H1 (cell line): ENCODE results near the gene ATF7IP2. TPM values are rescaled to one million over a fixed set of nuclear protein-coding genes. Genes with fewer than 3 reads are reported as not detected.

Source experiments
- CTCF ChIA-PET: fragments of 300-600 bp; sonication (Branson Sonifier 250); formaldehyde crosslinking; loops from one replicate; lab custom pipeline; 2021; ENCODE audit not compliant: partially characterized antibody; lab: Charles Lee
- POLR2A ChIA-PET: fragments of 300-600 bp; sonication (Branson Sonifier 250); formaldehyde crosslinking; loops from one replicate; lab custom pipeline; 2021; ENCODE audit warnings: inconsistent platforms; ENCODE audit not compliant: partially characterized antibody; lab: Charles Lee
- DNase-seq, 2 experiments: peaks; one replicate each; pipeline versions ENCODE4 v3.0.0 to v3.0.0-alpha.2; 2010 to 2022; ENCODE audit warnings: low spot score in 2 of 2, low read depth in 1 of 2, mixed read lengths in 1 of 2
- FAIRE-seq: peaks from 2 replicates; lab custom pipeline; 2011; peaks lifted over from hg19 to GRCh38; lab: Jason Lieb, UNC
- H2AFZ ChIP-seq: 2 replicates; pipeline ENCODE4 v1.8.1; 2012; ENCODE audit warnings: low read length, inconsistent platforms
- H2AK5ac ChIP-seq: 2 replicates; pipeline ENCODE4 v1.6.1; 2013; ENCODE audit warnings: low read depth, low read length
- H2BK120ac ChIP-seq: replicated peaks from 2 replicates; pipeline ENCODE3; 2013; ENCODE audit warnings: low read depth, low read length, inconsistent platforms
- H2BK12ac ChIP-seq: 2 replicates; pipeline ENCODE4 v1.6.1; 2013; ENCODE audit warnings: low read depth, low read length
- H2BK15ac ChIP-seq: 2 replicates; pipeline ENCODE4 v1.6.1; 2013; ENCODE audit warnings: low read length
- H2BK20ac ChIP-seq: 2 replicates; pipeline ENCODE4 v1.6.1; 2013; ENCODE audit warnings: low read length
- H2BK5ac ChIP-seq: 2 replicates; pipeline ENCODE4 v1.6.1; 2013; ENCODE audit warnings: low read depth, low read length
- H3K14ac ChIP-seq: 2 replicates; pipeline ENCODE4 v1.6.1; 2013; ENCODE audit warnings: inconsistent platforms; ENCODE audit not compliant: insufficient read length
- H3K18ac ChIP-seq: 2 replicates; pipeline ENCODE4 v1.6.1; 2013; ENCODE audit warnings: low read length; ENCODE audit errors: extremely low read depth
- H3K23ac ChIP-seq: 2 replicates; pipeline ENCODE4 v1.6.1; 2013; ENCODE audit warnings: inconsistent platforms; ENCODE audit not compliant: insufficient read length
- H3K23me2 ChIP-seq: 2 replicates; pipeline ENCODE4 v1.6.1; 2013; ENCODE audit warnings: low read depth, low read length
- H3K27ac ChIP-seq: 2 replicates; pipeline ENCODE4 v1.6.1; 2011; ENCODE audit warnings: low read depth, low read length, inconsistent platforms
- H3K27me3 ChIP-seq, 4 experiments: replicated peaks in 1 of 4; 1 replicate in 1 of 4; 2 replicates in 3 of 4; pipeline versions ENCODE4 v1.6.1 to v1.8.1; 2011 to 2013; ENCODE audit warnings: low read length in 3 of 4, mild to moderate bottlenecking in 3 of 4, inconsistent platforms in 2 of 4, mixed read lengths in 2 of 4, moderate library complexity in 1 of 4; ENCODE audit not compliant: control insufficient read depth in 3 of 4, insufficient read depth in 3 of 4; ENCODE audit errors: extremely low read depth in 1 of 4
- H3K36me3 ChIP-seq, 4 experiments: 2 replicates each; pipeline versions ENCODE4 v1.6.1 to v1.8.1; 2011 to 2013; ENCODE audit warnings: mild to moderate bottlenecking in 4 of 4, low read length in 3 of 4, moderate library complexity in 2 of 4, control low read depth in 1 of 4, inconsistent platforms in 1 of 4; ENCODE audit not compliant: insufficient read depth in 4 of 4, control insufficient read depth in 2 of 4
- H3K4ac ChIP-seq: replicated peaks from 2 replicates; pipeline ENCODE3; 2013; ENCODE audit warnings: low read length, low read depth, mixed read lengths, inconsistent platforms; ENCODE audit not compliant: insufficient read length
- H3K4me1 ChIP-seq, 4 experiments: replicated peaks in 1 of 4; 1 replicate in 1 of 4; 2 replicates in 3 of 4; pipeline versions ENCODE4 v1.6.1 to v1.8.1; 2011 to 2013; ENCODE audit warnings: low read length in 3 of 4, inconsistent platforms in 2 of 4, mixed read lengths in 1 of 4; ENCODE audit not compliant: insufficient read depth in 4 of 4, control insufficient read depth in 3 of 4
- H3K4me2 ChIP-seq, 2 experiments: 2 replicates each; pipeline versions ENCODE4 v1.6.1 to v1.8.1; 2011 to 2013; ENCODE audit warnings: low read depth in 2 of 2, low read length in 2 of 2, control low read depth in 1 of 2, inconsistent platforms in 1 of 2, mild to moderate bottlenecking in 1 of 2; ENCODE audit not compliant: insufficient read depth in 1 of 2
- H3K4me3 ChIP-seq, 4 experiments: fragments of 200-600, 300-600 bp in 1 of 4; sonication (generic), shearing (Covaris generic), sonication (Bioruptor Twin) in 1 of 4; 2 replicates each; pipeline versions ENCODE4 v1.5.1 to v1.8.1; 2011 to 2016; ENCODE audit warnings: low read length in 4 of 4, low read depth in 3 of 4, control low read depth in 2 of 4, inconsistent platforms in 2 of 4, mild to moderate bottlenecking in 2 of 4, mixed read lengths in 1 of 4, moderate library complexity in 1 of 4; ENCODE audit not compliant: insufficient read depth in 2 of 4; ENCODE audit errors: extremely low read depth in 1 of 4
- H3K56ac ChIP-seq: replicated peaks from 2 replicates; pipeline ENCODE3; 2013; ENCODE audit warnings: low read depth, mild to moderate bottlenecking, mixed read lengths, low read length, inconsistent platforms; ENCODE audit not compliant: insufficient read length
- H3K79me1 ChIP-seq: 2 replicates; pipeline ENCODE4 v1.6.1; 2013; ENCODE audit warnings: low read depth, low read length, control low read depth
- H3K79me2 ChIP-seq, 2 experiments: 2 replicates each; pipeline versions ENCODE4 v1.6.1 to v1.8.1; 2012 to 2013; ENCODE audit warnings: low read length in 2 of 2, mild to moderate bottlenecking in 2 of 2, inconsistent platforms in 1 of 2; ENCODE audit not compliant: insufficient read depth in 2 of 2, control insufficient read depth in 1 of 2
- H3K9ac ChIP-seq, 4 experiments: replicated peaks in 1 of 4; 1 replicate in 1 of 4; 2 replicates in 3 of 4; pipeline versions ENCODE4 v1.6.1 to v1.8.1; 2011 to 2013; ENCODE audit warnings: low read depth in 3 of 4, low read length in 3 of 4, control low read depth in 2 of 4, mild to moderate bottlenecking in 2 of 4, moderate library complexity in 2 of 4, inconsistent platforms in 1 of 4; ENCODE audit errors: extremely low read depth in 1 of 4
- H3K9me3 ChIP-seq, 2 experiments: 2 replicates each; pipeline versions ENCODE4 v1.6.1 to v1.8.1; 2012 to 2013; ENCODE audit warnings: mild to moderate bottlenecking in 2 of 2, moderate library complexity in 2 of 2, control low read depth in 1 of 2, inconsistent platforms in 1 of 2, low read depth in 1 of 2, low read length in 1 of 2, mixed read lengths in 1 of 2; ENCODE audit not compliant: insufficient read depth in 2 of 2
- H4K20me1 ChIP-seq, 2 experiments: replicated peaks in 1 of 2; 2 replicates each; pipeline versions ENCODE3 to v1.8.1; 2011 to 2013; ENCODE audit warnings: inconsistent platforms in 2 of 2, low read length in 2 of 2, mild to moderate bottlenecking in 1 of 2; ENCODE audit not compliant: insufficient read depth in 2 of 2, control insufficient read depth in 1 of 2
- H4K5ac ChIP-seq: 2 replicates; pipeline ENCODE4 v1.6.1; 2013; ENCODE audit warnings: low read length, low read depth, mixed read lengths, inconsistent platforms; ENCODE audit not compliant: insufficient read length
- H4K8ac ChIP-seq: 2 replicates; pipeline ENCODE4 v1.8.0; 2013; ENCODE audit warnings: mild to moderate bottlenecking, moderate library complexity, low read length, inconsistent platforms; ENCODE audit not compliant: insufficient read depth; ENCODE audit errors: extremely low read depth
- H4K91ac ChIP-seq: replicated peaks from 2 replicates; pipeline ENCODE3; 2013; ENCODE audit warnings: low read length, mixed read lengths, inconsistent platforms; ENCODE audit not compliant: insufficient read length
- BACH1 ChIP-seq: IDR thresholded peaks from 2 replicates; pipeline ENCODE4 v1.6.1; 2012; ENCODE audit warnings: low read length, improper control_type of control experiment
- BCL11A ChIP-seq, 2 experiments: IDR thresholded peaks; one replicate each; pipeline ENCODE4 v1.6.1; 2011; ENCODE audit warnings: low read depth in 2 of 2, low read length in 2 of 2, mild to moderate bottlenecking in 2 of 2
- E2F6 ChIP-seq: IDR thresholded peaks from 2 replicates; pipeline ENCODE4 v1.6.1; 2012; ENCODE audit warnings: inconsistent platforms
- EP300 ChIP-seq, 2 experiments: IDR thresholded peaks; 1 replicate in 1 of 2; 2 replicates in 1 of 2; pipeline ENCODE4 v1.6.1; 2011 to 2012; ENCODE audit warnings: low read depth in 2 of 2, low read length in 2 of 2, mild to moderate bottlenecking in 2 of 2, borderline replicate concordance in 1 of 2, inconsistent platforms in 1 of 2, moderate library complexity in 1 of 2
- GTF2F1 ChIP-seq: IDR thresholded peaks from 2 replicates; pipeline ENCODE4 v1.6.1; 2012; ENCODE audit warnings: low read depth, low read length, improper control_type of control experiment, borderline replicate concordance
- JUN ChIP-seq: IDR thresholded peaks from 2 replicates; pipeline ENCODE4 v1.6.1; 2011; ENCODE audit warnings: low read depth, mild to moderate bottlenecking, improper control_type of control experiment, low read length
- PHF8 ChIP-seq: fragments of 200-600 bp; sonication (generic); conservative IDR thresholded peaks from 2 replicates; pipeline ENCODE4 v1.7.1; 2012; ENCODE audit warnings: low read depth, mild to moderate bottlenecking, inconsistent platforms, low read length, moderate library complexity
- RAD21 ChIP-seq, 2 experiments: IDR thresholded peaks in 1 of 2; conservative IDR thresholded peaks in 1 of 2; 2 replicates each; pipeline ENCODE4 v1.6.1; 2011; ENCODE audit warnings: low read depth in 2 of 2, low read length in 2 of 2, improper control_type of control experiment in 1 of 2, inconsistent platforms in 1 of 2, mild to moderate bottlenecking in 1 of 2, moderate library complexity in 1 of 2
- RBBP5 ChIP-seq: IDR thresholded peaks from 2 replicates; pipeline ENCODE4 v1.7.1; 2012; ENCODE audit warnings: low read depth, mild to moderate bottlenecking, inconsistent platforms, low read length, moderate library complexity, borderline replicate concordance
- RXRA ChIP-seq: IDR thresholded peaks from 2 replicates; pipeline ENCODE4 v1.6.1; 2011; ENCODE audit warnings: low read depth, mild to moderate bottlenecking, low read length, moderate library complexity; ENCODE audit not compliant: insufficient read depth
- USF2 ChIP-seq: IDR thresholded peaks from 2 replicates; pipeline ENCODE4 v1.6.1; 2011; ENCODE audit warnings: low read length, improper control_type of control experiment
- WGBS, 2 experiments: shearing (Covaris generic) in 1 of 2; methylation state at CpG; one replicate each; pipeline versions ENCODE4 v1.1.6 to v1.1.7; 2013 to 2015; ENCODE audit warnings: low lambda C conversion rate in 2 of 2, mixed read lengths in 2 of 2, inconsistent platforms in 1 of 2, low coverage in 1 of 2, missing lambda C conversion rate in 1 of 2; ENCODE audit not compliant: insufficient replicate concordance in 2 of 2, insufficient coverage in 1 of 2, insufficient read length in 1 of 2; ENCODE audit errors: extremely low coverage in 1 of 2, missing lambda C conversion rate in 1 of 2; 5-methylcytosine and 5-hydroxymethylcytosine counted together
- polyA plus RNA-seq, 7 experiments: library from polyadenylated mRNA; depleted of rRNA in 3 of 7; stranded (reverse) in 5 of 7; unstranded in 2 of 7; fragments of >200 nt in 5 of 7; fragments of 200-250 nt in 2 of 7; gene quantifications; 1 replicate in 5 of 7; 2 replicates in 1 of 7; 4 replicates in 1 of 7; pipeline versions ENCODE4 v1.2.1 to v1.2.3, GENCODE V29; 2011 to 2013; ENCODE audit warnings: missing spikeins in 2 of 7, mixed read lengths in 2 of 7
- total RNA-seq: library from RNA; stranded (reverse); fragmentation: NEBNext Ultra II Directional; extraction: Animal tissue kit (Norgen Biotek cat#: 25700); gene quantifications from 2 replicates; pipeline ENCODE4 v1.2.1, GENCODE V29; 2021

The ATF7IP2 gene
- total and polyA plus RNA-seq, 2 of the 8 experiments (the other 6 are each of a cell fraction or from before 2014, with no cell fraction given), result 28.7 to 32.8 TPM

DNA sequence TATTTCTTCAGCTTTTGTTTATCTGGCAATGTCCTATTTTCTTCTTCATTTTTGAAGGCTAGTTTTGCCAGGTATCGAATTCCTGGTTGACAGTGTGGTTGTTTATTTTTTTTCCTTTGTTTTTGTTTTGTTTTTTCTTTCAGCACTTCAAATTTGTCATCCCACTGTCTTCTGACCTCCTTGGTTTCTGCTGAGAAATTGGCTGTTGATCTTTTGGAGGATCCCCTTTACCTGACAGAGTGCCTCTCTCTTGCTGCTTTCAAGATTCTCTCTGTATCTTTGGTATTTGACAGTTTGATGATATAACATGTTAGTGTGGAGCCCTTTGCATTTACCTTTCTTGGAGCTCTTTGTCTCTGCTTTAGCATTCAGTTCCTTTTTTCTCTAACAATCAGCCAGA lies 9.6 kb upstream of the ATF7IP2 start:
- Histone ChIP-seq H3K4ac (no peak overlapping the region), H3K23me2 (no peaks in the 10 kb centered on the region), H3K23ac (no peak overlapping the region), H4K8ac (no peak overlapping the region), H2AK5ac (no peak overlapping the region), H4K20me1 (no peaks in the 10 kb centered on the region), H3K36me3 (no peaks in the 10 kb centered on the region), H2BK120ac (no peak overlapping the region), H4K91ac (no peak overlapping the region), H3K4me3 (no peak overlapping the region), H2BK12ac (no peak overlapping the region), H2AFZ (no peak overlapping the region), H3K9ac (no peak overlapping the region), H2BK5ac (no peak overlapping the region), H3K14ac (no peak overlapping the region), H3K27ac (no peak overlapping the region), H4K5ac (no peak overlapping the region), H3K9me3 (no peaks in the 10 kb centered on the region), H3K56ac (no peak overlapping the region), H3K79me2 (no peaks in the 10 kb centered on the region), H3K4me2 (no peak overlapping the region), H3K4me1 (no peaks in the 10 kb centered on the region), H3K79me1 (no peaks in the 10 kb centered on the region), H2BK20ac (no peak overlapping the region), H2BK15ac (no peak overlapping the region), H3K27me3 (no peaks in the 10 kb centered on the region), H3K18ac (no peak overlapping the region)
- ChIA-PET CTCF (interaction anchor here (0.6 to 1.0 kb wide), 2 partner anchors 27 to 130 kb away, joined by 3 read pairs; no protein-coding TSS in a partner anchor), POLR2A (interaction anchor here (2.1 kb wide), 1 partner anchor 10 kb away, joined by 5 read pairs; the partner anchor contains the start of gene ATF7IP2)
- WGBS, 2 experiments, result 77% methylated on average over 1 of the region's 1 CpG; no CpG with 5 or more reads in 1 of the 2 experiments
- TF ChIP-seq BACH1 (no peak), PHF8 (no peak), E2F6 (no peak), GTF2F1 (no peak), RXRA (no peak), EP300 (IDR thresholded peaks at IDR 0.05; ENCODE audit: borderline replicate concordance in 1 of 2, low read depth in 2 of 2, low read length in 2 of 2) (no peak), RBBP5 (no peak), USF2 (no peak), BCL11A (IDR thresholded peaks at IDR 0.05; ENCODE audit: low read depth in 2 of 2, low read length in 2 of 2) (no peak), RAD21 (IDR thresholded peaks at IDR 0.05 in 1 of 2, conservative IDR thresholded peaks at IDR 0.05 in 1 of 2; ENCODE audit: low read depth in 2 of 2, low read length in 2 of 2) (no peak), JUN (no peak)
- DNase-seq (no peak), FAIRE-seq (no peak)
